ENCODE measurements around the gene NCAPD2.
"Not testable (repeated sequence)": the region's sequence is repeated elsewhere in the genome, so short reads cannot be mapped to it uniquely, and the experiment has no call there.

NCAPD2 gene

DNA sequence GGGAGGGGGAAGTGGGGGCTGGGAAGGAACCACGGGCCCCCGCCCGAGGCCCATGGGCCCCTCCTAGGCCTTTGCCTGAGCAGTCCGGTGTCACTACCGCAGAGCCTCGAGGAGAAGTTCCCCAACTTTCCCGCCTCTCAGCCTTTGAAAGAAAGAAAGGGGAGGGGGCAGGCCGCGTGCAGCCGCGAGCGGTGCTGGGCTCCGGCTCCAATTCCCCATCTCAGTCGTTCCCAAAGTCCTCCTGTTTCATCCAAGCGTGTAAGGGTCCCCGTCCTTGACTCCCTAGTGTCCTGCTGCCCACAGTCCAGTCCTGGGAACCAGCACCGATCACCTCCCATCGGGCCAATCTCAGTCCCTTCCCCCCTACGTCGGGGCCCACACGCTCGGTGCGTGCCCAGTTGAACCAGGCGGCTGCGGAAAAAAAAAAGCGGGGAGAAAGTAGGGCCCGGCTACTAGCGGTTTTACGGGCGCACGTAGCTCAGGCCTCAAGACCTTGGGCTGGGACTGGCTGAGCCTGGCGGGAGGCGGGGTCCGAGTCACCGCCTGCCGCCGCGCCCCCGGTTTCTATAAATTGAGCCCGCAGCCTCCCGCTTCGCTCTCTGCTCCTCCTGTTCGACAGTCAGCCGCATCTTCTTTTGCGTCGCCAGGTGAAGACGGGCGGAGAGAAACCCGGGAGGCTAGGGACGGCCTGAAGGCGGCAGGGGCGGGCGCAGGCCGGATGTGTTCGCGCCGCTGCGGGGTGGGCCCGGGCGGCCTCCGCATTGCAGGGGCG is 40.2 kb downstream of the NCAPD2 start, which contains the start of gene GAPDH:
TSS of gene GAPDH (plus strand) at position 595 of the 772 bp plus-strand sequence. CDS start 316 bp downstream, outside the sequence.
- DNase-seq (ENCODE audit: low spot score), result peak; percentile 91

DNA sequence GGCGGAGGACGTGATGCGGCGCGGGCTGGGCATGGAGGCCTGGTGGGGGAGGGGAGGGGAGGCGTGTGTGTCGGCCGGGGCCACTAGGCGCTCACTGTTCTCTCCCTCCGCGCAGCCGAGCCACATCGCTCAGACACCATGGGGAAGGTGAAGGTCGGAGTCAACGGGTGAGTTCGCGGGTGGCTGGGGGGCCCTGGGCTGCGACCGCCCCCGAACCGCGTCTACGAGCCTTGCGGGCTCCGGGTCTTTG is 40.7 kb downstream of the NCAPD2 start:
- DNase-seq (ENCODE audit: low spot score), result no peak

DNA sequence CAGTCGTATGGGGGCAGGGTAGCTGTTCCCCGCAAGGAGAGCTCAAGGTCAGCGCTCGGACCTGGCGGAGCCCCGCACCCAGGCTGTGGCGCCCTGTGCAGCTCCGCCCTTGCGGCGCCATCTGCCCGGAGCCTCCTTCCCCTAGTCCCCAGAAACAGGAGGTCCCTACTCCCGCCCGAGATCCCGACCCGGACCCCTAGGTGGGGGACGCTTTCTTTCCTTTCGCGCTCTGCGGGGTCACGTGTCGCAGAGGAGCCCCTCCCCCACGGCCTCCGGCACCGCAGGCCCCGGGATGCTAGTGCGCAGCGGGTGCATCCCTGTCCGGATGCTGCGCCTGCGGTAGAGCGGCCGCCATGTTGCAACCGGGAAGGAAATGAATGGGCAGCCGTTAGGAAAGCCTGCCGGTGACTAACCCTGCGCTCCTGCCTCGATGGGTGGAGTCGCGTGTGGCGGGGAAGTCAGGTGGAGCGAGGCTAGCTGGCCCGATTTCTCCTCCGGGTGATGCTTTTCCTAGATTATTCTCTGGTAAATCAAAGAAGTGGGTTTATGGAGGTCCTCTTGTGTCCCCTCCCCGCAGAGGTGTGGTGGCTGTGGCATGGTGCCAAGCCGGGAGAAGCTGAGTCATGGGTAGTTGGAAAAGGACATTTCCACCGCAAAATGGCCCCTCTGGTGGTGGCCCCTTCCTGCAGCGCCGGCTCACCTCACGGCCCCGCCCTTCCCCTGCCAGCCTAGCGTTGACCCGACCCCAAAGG is 41.2 kb downstream of the NCAPD2 start:
- peak; percentile 29 for DNase-seq (ENCODE audit: low spot score)

DNA sequence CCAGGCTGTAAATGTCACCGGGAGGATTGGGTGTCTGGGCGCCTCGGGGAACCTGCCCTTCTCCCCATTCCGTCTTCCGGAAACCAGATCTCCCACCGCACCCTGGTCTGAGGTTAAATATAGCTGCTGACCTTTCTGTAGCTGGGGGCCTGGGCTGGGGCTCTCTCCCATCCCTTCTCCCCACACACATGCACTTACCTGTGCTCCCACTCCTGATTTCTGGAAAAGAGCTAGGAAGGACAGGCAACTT is 41.7 kb downstream of the NCAPD2 start:
- no peak for DNase-seq (ENCODE audit: low spot score)

DNA sequence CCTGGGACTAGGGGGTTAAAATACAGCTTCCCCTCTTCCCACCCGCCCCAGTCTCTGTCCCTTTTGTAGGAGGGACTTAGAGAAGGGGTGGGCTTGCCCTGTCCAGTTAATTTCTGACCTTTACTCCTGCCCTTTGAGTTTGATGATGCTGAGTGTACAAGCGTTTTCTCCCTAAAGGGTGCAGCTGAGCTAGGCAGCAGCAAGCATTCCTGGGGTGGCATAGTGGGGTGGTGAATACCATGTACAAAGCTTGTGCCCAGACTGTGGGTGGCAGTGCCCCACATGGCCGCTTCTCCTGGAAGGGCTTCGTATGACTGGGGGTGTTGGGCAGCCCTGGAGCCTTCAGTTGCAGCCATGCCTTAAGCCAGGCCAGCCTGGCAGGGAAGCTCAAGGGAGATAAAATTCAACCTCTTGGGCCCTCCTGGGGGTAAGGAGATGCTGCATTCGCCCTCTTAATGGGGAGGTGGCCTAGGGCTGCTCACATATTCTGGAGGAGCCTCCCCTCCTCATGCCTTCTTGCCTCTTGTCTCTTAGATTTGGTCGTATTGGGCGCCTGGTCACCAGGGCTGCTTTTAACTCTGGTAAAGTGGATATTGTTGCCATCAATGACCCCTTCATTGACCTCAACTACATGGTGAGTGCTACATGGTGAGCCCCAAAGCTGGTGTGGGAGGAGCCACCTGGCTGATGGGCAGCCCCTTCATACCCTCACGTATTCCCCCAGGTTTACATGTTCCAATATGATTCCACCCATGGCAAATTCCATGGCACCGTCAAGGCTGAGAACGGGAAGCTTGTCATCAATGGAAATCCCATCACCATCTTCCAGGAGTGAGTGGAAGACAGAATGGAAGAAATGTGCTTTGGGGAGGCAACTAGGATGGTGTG is 42.3 kb downstream of the NCAPD2 start:
- DNase-seq (ENCODE audit: low spot score), result no peak

DNA sequence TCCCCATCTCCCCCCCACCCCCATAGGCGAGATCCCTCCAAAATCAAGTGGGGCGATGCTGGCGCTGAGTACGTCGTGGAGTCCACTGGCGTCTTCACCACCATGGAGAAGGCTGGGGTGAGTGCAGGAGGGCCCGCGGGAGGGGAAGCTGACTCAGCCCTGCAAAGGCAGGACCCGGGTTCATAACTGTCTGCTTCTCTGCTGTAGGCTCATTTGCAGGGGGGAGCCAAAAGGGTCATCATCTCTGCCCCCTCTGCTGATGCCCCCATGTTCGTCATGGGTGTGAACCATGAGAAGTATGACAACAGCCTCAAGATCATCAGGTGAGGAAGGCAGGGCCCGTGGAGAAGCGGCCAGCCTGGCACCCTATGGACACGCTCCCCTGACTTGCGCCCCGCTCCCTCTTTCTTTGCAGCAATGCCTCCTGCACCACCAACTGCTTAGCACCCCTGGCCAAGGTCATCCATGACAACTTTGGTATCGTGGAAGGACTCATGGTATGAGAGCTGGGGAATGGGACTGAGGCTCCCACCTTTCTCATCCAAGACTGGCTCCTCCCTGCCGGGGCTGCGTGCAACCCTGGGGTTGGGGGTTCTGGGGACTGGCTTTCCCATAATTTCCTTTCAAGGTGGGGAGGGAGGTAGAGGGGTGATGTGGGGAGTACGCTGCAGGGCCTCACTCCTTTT is 43.1 kb downstream of the NCAPD2 start:
- no peak for DNase-seq (ENCODE audit: low spot score)

DNA sequence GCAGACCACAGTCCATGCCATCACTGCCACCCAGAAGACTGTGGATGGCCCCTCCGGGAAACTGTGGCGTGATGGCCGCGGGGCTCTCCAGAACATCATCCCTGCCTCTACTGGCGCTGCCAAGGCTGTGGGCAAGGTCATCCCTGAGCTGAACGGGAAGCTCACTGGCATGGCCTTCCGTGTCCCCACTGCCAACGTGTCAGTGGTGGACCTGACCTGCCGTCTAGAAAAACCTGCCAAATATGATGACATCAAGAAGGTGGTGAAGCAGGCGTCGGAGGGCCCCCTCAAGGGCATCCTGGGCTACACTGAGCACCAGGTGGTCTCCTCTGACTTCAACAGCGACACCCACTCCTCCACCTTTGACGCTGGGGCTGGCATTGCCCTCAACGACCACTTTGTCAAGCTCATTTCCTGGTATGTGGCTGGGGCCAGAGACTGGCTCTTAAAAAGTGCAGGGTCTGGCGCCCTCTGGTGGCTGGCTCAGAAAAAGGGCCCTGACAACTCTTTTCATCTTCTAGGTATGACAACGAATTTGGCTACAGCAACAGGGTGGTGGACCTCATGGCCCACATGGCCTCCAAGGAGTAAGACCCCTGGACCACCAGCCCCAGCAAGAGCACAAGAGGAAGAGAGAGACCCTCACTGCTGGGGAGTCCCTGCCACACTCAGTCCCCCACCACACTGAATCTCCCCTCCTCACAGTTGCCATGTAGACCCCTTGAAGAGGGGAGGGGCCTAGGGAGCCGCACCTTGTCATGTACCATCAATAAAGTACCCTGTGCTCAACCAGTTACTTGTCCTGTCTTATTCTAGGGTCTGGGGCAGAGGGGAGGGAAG is 43.9 kb downstream of the NCAPD2 start:
- not testable (repeated sequence) for DNase-seq (ENCODE audit: low spot score)

DNA sequence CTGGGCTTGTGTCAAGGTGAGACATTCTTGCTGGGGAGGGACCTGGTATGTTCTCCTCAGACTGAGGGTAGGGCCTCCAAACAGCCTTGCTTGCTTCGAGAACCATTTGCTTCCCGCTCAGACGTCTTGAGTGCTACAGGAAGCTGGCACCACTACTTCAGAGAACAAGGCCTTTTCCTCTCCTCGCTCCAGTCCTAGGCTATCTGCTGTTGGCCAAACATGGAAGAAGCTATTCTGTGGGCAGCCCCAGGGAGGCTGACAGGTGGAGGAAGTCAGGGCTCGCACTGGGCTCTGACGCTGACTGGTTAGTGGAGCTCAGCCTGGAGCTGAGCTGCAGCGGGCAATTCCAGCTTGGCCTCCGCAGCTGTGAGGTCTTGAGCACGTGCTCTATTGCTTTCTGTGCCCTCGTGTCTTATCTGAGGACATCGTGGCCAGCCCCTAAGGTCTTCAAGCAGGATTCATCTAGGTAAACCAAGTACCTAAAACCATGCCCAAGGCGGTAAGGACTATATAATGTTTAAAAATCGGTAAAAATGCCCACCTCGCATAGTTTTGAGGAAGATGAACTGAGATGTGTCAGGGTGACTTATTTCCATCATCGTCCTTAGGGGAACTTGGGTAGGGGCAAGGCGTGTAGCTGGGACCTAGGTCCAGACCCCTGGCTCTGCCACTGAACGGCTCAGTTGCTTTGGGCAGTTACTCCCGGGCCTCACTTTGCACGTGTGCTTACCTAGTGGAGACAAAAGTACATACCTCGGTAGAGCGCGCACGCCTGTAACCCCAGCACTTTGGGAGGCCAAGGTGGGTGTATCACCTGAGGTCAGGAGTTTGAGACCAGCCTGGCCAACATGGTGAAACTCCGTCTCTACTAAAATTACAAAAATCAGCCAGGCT is 44.8 kb downstream of the NCAPD2 start:
- DNase-seq (ENCODE audit: low spot score), result no peak

DNA sequence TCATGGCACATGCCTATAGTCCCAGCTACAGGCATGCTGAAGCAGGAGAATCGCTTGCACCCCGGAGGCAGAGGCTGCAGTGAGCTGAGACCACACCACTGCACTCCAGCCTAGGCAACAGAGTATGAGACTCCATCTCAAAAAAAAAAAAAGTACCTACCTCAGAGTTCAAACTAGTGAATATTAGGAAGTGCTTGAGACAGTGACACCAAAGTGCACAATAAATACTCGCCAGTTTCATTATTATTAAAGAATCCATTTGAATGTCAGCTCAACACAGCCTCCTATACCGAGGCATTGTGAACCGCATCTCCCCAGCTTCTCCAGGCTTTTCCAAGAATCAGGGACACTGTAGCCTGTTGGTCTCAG is 45.4 kb downstream of the NCAPD2 start:
- no peak for DNase-seq (ENCODE audit: low spot score)

DNA sequence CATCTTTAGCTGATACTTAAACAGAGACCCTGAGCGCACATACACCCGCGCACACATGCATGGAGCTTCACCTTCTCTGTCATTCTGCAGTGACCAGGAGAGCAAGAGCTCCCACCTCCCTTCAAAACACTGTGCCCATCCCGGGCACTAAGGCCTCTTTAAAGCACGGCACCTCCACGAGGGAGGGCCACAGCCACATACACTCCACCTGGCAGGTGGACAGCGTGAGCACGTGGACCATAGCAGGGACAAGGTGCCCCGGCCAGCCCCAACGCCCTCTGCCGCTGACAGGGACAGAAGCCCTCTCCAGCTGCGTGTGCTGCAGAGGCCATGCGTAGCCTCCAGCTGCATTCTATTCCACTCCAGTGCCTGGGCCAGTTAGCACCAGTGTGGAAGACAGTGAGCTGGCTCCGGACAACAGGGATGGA is 45.8 kb downstream of the NCAPD2 start:
- DNase-seq (ENCODE audit: low spot score), result no peak

DNA sequence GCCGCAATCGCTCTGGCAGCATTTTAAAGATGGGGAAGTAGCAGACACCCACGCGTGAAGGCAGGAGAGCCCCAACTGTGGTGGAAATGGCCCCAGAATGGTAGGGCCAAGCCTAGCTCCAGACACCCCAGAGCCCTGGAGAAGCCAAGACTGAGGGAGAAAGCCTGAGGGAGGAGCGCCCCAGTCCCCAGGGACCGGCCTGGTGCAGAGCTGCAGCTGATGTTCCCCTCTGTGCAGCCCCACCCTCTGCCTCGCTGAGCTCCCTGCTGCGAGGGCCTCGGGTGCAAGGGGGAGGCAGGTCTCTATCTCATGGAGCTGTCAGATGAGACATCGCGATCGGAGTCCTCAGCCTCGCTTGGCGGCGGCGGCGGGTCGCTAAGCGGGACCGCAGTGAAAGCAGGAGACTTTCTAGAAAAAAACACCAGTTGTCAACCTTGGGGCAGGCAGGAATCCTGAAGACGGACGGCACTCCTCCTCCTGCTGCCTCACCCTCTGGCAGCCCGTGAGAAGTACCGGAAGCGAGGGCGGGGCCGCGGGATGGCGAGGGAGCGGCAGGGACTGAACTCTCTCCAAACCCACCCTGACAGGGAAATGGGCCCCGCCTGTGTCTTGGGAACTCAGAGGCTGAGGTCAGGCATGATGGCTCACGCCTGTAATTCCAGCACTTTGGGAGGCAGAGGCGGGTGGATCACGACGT is 46.4 kb downstream of the NCAPD2 start:
- DNase-seq (ENCODE audit: low spot score), result peak; percentile 87

DNA sequence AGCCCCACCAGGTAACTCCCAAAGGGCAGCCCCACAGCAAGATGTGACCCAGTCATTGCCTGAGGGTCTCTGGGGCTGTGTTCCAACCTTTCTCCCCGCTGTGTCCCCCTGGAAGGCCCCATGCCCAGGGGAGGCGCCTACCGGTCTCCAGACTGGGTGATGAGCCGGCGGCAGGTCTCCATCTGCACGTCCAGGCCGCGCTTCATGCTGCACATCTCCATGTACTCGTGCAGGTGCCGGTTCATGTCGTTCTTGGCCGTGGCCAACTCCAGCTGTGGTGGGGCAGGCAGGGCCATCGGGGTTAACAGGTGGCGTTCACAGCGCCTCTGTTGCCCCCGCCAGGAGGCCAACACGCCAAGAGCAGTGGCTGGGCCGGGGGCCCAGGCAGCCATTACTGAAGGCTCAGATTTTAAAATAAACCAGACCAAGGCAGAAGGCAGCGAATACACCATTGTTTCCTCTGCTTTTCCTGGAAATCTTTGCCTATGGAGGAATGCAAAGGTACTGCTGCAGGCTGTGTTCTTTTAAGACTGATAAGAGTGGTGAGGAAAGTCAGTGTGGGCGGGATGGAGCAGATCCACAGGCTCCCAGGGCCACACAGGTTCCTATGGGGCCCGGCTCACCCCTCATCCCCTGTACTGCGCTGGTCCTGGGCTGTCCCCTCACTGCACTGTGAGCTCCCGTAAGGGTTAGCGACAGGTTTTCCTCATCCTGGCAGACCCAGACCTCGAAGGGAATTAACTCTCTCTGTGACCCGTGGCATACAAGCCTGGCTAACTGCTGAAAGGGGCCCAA is 47.7 kb downstream of the NCAPD2 start:
- DNase-seq (ENCODE audit: low spot score), result no peak

DNA sequence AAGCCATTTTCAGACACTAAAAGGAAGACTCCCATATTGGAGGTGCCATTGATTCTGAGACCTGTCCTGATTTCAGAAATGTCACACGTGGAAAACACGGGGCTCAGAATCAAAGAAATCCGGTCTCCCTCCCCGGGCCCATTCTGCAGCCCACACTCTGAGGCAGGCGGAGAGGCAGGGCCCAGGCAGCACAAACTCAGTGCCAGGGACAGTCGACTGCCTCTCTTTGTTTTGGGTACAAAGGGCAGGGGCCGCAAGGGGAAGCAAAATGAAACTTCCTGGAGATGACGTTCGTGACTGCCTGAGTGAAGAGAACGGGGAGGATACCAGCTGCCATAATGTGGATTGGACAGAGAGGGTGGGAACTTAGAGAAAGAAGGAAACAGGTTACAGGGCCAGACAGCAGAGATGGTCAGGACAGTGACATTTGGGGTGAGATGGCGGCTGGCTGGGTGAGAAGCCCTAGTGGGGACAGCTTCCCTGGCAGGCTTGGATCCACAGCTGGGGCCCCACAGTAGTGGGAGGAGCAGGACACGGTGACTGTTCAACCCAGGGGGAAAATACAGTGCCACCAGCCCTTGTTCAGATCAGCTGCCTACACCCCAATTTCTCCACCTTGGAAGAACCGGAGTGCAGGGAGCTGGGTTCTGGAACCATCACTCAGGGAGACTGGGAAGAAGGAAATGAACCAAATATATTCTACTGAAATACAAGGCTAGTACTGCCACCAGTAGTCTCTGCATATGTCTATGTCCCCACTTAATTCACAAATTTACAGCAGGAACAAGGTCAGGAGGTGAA is 48.5 kb downstream of the NCAPD2 start:
- no peak for DNase-seq (ENCODE audit: low spot score)

DNA sequence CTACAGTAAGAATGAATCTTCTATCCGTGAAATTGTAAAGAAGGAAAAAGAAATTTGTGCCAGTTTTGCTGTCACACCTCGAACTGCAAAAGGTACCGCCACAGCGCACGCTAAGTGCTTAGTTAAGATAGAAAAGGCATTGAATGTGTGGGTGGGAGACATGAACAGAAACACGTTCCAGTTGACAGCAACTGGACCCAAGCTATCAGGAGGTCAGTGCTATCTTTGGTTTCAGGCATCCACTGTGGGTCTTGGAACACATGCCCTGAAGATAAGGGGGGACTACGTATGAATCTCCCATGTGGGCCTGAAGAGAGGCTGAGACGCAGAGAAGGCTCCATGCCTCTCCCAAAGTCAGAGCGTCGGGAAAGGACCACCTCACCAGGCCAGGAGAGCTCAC is 52.1 kb downstream of the NCAPD2 start:
- DNase-seq (ENCODE audit: low spot score), result no peak

DNA sequence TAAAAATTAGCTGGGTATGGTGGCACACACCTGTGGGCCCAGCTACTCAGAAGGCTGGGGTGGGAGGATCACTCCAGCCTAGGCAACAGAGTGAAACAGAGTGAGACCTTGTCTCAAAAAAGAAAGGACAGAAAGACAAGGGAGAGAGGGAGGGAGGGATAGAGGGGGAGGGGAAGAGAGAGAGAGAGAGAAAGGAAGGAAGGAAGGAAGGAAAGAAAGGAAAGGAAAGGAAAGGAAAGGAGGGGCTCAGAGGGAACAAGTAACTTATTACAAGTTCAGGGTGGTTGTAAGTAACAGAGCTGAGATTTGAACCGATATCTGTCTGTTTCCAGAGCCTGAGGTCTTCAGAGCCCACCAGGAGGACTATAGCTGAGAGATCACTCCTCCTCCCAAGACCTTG is 53.7 kb downstream of the NCAPD2 start:
- no peak for DNase-seq (ENCODE audit: low spot score)

DNA sequence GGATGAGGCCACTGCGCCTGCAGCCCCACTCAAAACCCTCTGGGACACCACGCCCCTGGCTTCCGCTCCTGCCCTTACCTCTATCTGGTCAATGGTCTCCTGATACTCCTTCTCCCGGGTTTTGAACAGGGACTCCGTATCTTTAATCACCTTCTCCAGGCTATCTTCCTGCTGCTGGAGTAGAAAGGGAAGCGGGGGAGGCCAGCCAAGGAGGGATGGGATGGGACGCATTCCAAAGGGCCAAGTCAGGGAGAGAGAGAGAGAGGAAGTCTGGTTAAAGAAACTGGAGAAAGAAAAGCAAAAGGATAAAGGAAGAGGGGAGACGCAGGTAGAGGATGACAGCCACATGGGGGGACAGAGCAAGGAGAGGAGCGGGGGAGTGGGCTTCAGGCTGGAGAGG is 54.1 kb downstream of the NCAPD2 start:
- DNase-seq (ENCODE audit: low spot score), result no peak

DNA sequence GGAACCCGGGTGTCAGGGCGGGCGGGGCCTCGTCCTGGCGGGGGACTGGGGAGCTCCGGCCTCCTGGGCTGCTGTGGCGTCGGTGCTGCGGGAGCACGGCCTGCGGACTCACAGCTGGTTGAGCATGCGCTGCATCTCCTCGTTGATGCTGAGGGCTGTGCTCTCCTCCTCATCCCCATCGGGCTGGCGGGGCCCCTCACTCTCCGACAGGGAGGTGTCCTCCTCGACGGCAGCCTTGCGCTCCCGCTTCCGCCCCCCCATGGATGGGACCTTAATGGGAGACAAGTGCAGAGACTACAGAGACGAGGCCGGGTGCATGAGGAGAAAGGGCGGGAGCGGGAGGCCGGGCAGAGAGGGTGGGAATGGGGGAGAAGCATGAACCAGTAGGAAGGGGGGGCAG is 54.7 kb downstream of the NCAPD2 start:
- no peak for DNase-seq (ENCODE audit: low spot score)

DNA sequence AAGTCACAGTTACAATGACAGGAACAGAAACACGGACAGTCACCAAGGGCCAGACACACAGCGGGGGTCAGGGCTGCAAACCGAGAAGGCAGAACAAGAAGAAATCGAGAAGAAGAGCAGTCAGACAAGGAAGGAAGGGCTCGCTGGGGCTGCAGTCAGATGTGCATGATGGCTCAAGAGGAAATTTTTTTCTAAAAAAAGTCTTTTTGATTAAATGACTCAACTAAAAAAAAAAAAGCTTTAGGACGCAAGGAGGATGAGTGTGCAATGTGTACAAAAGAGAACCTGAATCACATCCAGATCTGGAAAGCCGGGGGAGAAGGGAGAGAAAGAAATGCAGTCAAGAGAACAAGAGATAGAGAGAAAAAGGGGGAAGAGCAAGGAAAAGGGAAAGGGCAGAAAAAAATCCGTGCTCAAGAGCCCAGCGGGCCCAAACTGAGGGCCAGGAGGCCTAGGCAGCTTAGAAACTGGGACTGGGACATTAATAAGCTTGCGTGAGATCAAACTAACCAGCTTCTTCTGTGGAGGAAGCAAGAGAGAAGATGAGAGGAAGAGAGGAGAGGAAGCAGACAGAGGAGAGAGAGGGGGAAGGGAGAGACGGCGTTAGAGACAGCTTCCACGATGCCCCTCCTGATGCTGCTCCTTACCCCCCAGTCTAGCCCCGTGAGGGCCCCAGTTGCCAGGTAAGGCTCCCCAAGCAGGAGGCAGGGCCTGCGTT is 55.2 kb downstream of the NCAPD2 start:
- DNase-seq (ENCODE audit: low spot score), result no peak

All from COLO829 (cell line).